ENCODE data around the gene ALKBH6.

Gene ALKBH6

DNA sequence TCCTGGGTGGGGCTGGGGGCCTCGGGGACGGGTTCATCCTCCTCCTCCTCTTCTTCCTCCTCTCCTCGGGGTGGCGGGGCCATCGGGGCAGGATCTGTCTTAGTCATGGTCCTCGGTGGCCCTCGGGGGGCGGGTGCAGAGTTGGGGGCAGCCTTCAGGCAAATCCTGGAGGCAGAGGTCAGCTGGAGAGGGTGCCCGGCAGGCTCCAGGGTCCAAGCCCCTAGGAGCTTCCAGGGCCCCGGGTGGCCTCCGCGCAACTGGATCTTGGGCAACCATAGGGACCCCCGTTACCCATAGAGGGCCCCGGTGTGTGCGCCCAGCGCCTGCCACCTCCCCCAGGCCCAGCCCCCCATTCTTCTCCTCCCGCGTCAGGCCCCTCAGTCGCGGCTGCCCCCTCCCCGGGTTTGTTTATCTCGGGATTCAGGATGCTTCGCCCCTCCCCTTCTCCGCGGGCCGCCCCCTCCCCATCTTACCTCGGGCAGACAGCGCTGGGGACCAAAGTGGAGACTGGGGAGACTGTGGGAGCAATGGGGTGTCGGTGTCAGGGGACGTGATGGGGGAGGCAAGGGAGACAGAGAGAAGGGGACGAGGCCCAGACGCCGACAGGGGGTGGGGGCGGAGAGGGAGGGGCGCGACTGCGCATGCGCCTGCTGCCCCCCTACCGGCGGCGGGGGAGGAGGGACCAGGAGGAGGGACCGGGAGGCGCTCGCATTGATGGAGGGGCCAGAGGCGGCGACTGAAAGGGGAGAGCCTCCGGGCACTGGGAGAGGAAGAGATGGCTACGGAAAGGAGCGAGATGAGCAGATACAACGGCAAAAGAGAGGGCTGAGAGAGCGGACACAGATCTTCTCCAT is 18.5 kb upstream of the ALKBH6 start, which contains the start of gene CLIP3:
Gene CLIP3, minus strand, starts transcription at position 623 of the 854 bp plus-strand sequence. Its CDS starts 516 bp downstream, at position 107.
- no peak for DNase-seq (ENCODE audit: low read depth)
- H3K4me3 ChIP-seq (ENCODE audit: low read depth, low read length): peak within 1 kb of the TSS; percentile 81

- DNase-seq (ENCODE audit: low read depth): no peak
- no peak overlapping the region for H3K4me3 ChIP-seq (ENCODE audit: low read depth, low read length)
These were observed 17.3 kb upstream of the ALKBH6 start for GRCh38 chr19:36031308-36031707.

DNA sequence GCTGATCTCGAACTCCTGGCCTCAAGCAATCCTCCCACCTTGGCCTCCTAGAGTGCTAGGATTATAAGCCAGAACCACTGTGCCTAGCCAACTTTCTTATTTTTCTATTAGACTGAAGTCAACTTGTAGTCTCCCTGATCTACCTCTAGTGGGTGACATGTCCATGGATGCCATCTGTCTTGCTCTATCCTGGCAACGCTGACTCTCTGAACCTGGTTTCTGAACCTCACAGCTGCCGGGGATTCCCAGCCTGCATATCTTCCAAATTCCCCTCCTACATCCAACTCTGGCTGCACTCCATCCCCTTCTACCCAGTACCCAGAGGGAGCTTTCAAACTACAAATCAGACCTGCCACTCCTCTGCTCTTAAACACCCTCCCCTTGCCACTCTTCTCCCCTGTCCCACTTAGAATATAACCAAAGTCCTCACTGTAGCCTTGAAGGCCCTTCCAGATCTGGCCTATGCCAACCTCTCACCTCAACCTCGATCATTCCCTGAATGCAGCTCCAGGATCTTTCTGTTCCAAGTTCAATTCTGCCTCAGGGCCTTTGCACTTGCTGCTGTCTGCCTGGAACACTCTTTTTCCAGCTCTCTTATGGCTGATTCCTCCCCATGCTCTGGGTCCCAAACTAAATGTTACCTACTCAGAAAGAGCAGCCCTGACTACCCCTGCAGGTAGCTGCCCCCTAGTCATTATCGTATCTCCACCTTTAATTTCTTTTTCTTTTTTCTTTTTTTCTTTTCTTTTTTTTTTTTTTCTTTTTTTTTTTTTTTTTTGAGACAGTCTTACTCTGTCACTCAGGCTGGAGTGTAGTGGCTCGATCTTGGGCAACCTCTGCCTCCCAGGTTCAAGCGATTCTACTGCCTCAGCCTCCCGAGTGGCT is 16.5 kb upstream of the ALKBH6 start:
- no peak overlapping the region for H3K4me3 ChIP-seq (ENCODE audit: low read depth, low read length)
- DNase-seq (ENCODE audit: low read depth): no peak

DNA sequence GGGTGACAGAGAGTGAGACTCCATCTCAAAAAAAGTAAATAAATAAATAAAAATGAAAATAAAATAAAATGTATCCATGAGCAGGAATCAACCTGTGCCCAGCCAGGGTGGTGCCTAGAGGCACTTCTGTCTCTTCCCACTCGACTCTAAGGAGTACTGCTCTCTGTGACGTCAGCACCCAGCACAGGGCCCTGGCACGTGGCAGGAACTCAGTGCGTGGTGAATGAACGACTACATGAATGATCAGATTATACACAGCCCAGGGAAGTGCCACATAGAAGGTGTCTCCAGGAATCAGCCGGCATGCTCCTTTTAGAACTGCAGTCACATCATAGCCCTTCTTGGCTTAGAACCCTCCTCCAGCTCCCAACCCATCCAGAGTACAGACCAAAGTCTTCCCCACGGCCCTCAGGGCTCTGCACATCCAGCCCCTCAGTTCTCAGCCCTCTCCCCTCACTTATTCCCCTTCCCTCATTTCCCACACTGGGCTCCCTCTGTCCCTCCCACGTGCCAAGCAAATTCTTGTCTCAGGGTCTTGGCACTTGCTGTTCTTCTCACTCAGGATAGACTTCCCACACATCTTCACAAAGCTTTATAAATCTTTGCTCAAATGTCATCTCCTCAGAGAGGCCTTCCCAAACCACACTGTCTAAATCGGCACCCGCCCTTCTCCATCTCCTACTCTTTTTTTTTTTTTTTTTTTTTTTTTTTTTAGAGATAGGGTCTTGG is 14.5 kb upstream of the ALKBH6 start:
- no peak overlapping the region for H3K4me3 ChIP-seq (ENCODE audit: low read depth, low read length)

GRCh38 chr19:36027696-36028095 is 13.7 kb upstream of the ALKBH6 start:
- DNase-seq (ENCODE audit: low read depth): no peak
- no peak overlapping the region for H3K4me3 ChIP-seq (ENCODE audit: low read depth, low read length)

More for the DNA sequence above, 14.5 kb upstream of the ALKBH6 start:
- no peak for DNase-seq (ENCODE audit: low read depth)

DNA sequence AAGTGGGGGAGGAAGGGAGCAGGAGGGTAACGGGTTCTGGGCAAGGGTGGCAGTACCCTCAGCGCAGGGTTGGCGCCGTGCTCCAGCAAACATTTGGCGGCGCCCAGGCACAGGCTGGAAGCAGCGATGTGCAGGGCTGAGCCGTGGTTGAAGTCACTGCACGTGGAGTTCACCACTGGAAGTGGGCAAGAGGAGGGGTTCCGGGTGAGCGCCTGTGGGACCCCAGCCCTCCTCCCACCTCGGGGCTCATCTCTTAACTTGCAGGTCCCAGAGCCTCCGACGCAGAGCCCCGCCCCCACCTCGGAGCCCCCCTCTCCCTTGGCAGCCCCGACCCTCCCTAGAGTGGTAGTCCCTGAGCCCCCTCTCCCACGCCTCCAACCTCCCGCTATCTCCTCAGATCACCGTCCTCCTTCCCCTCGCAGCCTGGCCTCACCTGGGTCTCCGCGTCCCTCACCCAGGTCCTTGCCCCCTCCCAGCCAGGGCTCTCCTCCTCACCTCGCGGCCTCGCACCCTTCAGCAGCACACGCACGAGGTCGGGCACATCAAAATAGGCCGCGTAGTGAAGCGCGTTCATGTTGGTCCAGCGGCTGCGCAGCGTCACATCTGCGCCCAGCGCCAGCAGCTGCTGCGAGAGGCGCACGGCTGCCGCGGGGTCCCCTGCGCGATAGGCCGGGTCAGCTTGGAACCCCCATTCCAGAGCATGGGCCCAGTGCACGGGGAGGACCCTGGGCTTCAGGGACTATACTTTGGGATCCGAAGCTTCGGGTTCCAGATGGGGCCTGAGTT is 12.3 kb upstream of the ALKBH6 start:
- no peak for DNase-seq (ENCODE audit: low read depth)
- no peak overlapping the region for H3K4me3 ChIP-seq (ENCODE audit: low read depth, low read length)

DNA sequence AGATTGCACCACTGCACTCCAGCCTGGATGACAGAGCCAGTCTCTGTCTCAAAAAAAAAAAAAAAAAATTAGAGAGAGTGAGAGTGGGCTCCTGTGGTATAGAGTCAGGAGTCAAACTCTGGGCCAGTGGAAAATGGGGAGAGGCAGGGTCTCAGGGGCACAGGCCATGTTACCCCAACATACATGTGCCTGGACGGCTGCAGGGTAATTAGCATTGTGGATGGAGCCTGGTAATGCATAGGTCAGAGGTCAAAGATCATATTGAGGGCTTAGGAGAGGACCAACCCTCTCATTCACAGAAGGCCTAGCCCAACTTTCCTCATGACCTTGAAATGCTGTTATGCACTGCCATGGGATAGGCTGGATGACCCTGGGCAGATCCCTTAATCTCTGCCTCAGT is 11.5 kb upstream of the ALKBH6 start:
- DNase-seq (ENCODE audit: low read depth): no peak
- no peak overlapping the region for H3K4me3 ChIP-seq (ENCODE audit: low read depth, low read length)

DNA sequence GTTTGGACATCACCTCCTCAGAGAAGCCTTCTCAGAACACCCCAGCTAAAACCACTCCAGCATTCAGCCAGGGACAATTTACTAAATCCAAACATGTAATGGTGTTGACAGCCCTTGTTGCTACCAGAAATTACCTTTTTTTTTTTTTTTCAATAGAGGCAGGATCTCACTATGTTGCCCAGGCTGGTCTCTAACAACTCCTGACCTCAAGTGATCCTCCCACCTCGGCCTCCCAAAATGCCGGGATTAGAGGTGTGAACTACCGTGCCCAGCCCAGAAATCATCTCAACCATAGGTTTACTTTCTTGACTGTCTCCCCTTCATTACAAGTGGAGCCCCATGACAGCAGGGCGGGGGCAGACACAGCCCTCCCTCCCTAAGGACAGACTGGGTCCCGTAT is 9.4 kb upstream of the ALKBH6 start:
- no peak overlapping the region for H3K4me3 ChIP-seq (ENCODE audit: low read depth, low read length)

GRCh38 chr19:36019061-36019670 is 5.2 kb upstream of the ALKBH6 start:
- H3K4me3 ChIP-seq (ENCODE audit: low read depth, low read length): no peak overlapping the region
- DNase-seq (ENCODE audit: low read depth): no peak

More for the DNA sequence above, 9.4 kb upstream of the ALKBH6 start:
- no peak for DNase-seq (ENCODE audit: low read depth)

- DNase-seq (ENCODE audit: low read depth): no peak
These were observed 567 bp downstream of the ALKBH6 start for GRCh38 chr19:36013280-36014011.

GRCh38 chr19:36010402-36010801 is 3.6 kb downstream of the ALKBH6 start:
- DNase-seq (ENCODE audit: low read depth): no peak
- no peak overlapping the region for H3K4me3 ChIP-seq (ENCODE audit: low read depth, low read length)

More at GRCh38 chr19:36013280-36014011, 567 bp downstream of the ALKBH6 start:
- peak overlapping the region; percentile 81 for H3K4me3 ChIP-seq (ENCODE audit: low read depth, low read length)

GRCh38 chr19:36009633-36010379 is 4.2 kb downstream of the ALKBH6 start:
- H3K4me3 ChIP-seq (ENCODE audit: low read depth, low read length): peak overlapping the region; percentile 48
- DNase-seq (ENCODE audit: low read depth): no peak

DNA sequence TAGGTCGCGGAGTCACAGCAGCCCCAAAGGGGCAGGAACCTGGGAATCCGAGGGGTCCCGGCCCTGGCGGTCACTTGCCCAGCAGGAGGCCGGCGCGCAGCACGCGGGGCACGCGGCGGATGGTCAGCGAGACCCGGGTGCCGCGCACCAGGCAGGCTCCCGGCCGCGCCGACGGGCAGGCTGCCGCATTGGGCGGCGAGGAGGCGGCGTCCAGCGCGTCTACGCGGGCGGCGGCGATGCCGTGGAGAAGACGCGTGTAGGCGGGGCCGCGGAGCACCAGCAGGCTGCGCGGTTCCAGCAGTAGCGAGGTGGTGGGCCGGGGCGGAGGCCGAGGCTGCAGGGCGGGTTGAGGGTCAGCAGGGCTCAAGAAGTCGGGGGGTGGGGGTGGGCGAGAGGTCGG is 4.8 kb downstream of the ALKBH6 start:
- H3K4me3 ChIP-seq (ENCODE audit: low read depth, low read length): peak overlapping the region; percentile 48
- DNase-seq (ENCODE audit: low read depth): no peak

GRCh38 chr19:36008336-36008978 is 5.6 kb downstream of the ALKBH6 start, which contains the start of gene SYNE4:
Gene SYNE4 (minus strand): TSS chr19:36008813. CDS start chr19:36008681, 132 bp downstream.
- H3K4me3 ChIP-seq (ENCODE audit: low read depth, low read length): peak within 1 kb of the TSS; percentile 48
- no peak for DNase-seq (ENCODE audit: low read depth)

- DNase-seq (ENCODE audit: low read depth): no peak
- H3K4me3 ChIP-seq (ENCODE audit: low read depth, low read length): no peak overlapping the region
These were observed 7.1 kb downstream of the ALKBH6 start for GRCh38 chr19:36006955-36007354.

- H3K4me3 ChIP-seq (ENCODE audit: low read depth, low read length): no peak overlapping the region
- DNase-seq (ENCODE audit: low read depth): no peak
These were observed 10.7 kb downstream of the ALKBH6 start for GRCh38 chr19:36003284-36003683.

GRCh38 chr19:36001605-36002004 is 12.4 kb downstream of the ALKBH6 start:
- no peak for DNase-seq (ENCODE audit: low read depth)
- H3K4me3 ChIP-seq (ENCODE audit: low read depth, low read length): no peak overlapping the region
